HepG2 (cell line): ENCODE measurements around the gene MYADML2. TPM values are rescaled to one million over a fixed set of nuclear protein-coding genes. Genes with fewer than 3 reads are reported as not detected.
A peak's percentile ranks its signal among the peaks of the same experiment; 100 is the strongest.

Experiments used
- TBL1XR1 ChIP-seq: fragments of 150-350 bp; IDR thresholded peaks from 2 replicates; pipeline ENCODE4 v1.6.1; 2014; ENCODE audit warnings: borderline replicate concordance, low read length; ENCODE audit not compliant: partially characterized antibody
- TRIM22 ChIP-seq: fragments of 450-650 bp; IDR thresholded peaks from 2 replicates; pipeline ENCODE4 v1.6.1; 2017
- ZBED4 ChIP-seq: sonication (generic); formaldehyde crosslinking; IDR thresholded peaks from 2 replicates; pipeline ENCODE4 v1.4.0; 2020; ENCODE audit warnings: missing genetic modification reagents, borderline replicate concordance
- ZNF24 ChIP-seq: fragments of 450-650 bp; IDR thresholded peaks from 2 replicates; pipeline ENCODE4 v1.6.1; 2017; ENCODE audit warnings: antibody characterized with exemption, mild to moderate bottlenecking
- ZNF687 ChIP-seq: sonication (generic); formaldehyde crosslinking; IDR thresholded peaks from 2 replicates; pipeline ENCODE4 v1.5.1; 2020; ENCODE audit warnings: mild to moderate bottlenecking, missing genetic modification reagents, moderate library complexity
- polyA plus RNA-seq, 8 experiments: library from polyadenylated mRNA; depleted of rRNA in 3 of 8; stranded (reverse) in 7 of 8; unstranded in 1 of 8; fragments of >200 nt; fragmentation: Illumina TruSeq in 4 of 8; extraction: Trizol in 4 of 8; gene quantifications; 2 replicates each; pipeline versions ENCODE4 v1.2.1 to v1.2.3, GENCODE V29; 2011 to 2016; ENCODE audit warnings: low read depth in 4 of 8, missing spikeins in 1 of 8, mixed read lengths in 1 of 8; ENCODE audit not compliant: insufficient read depth in 1 of 8
- total RNA-seq, 5 experiments: library from RNA; depleted of rRNA; stranded (reverse); fragments of >200 nt; fragmentation: Illumina TruSeq; extraction: Trizol; gene quantifications; 2 replicates each; pipeline ENCODE4 v1.2.3, GENCODE V29; 2016; ENCODE audit warnings: low read depth in 1 of 5
- TF ChIP-seq, protein P1 (sequence below): sonication (generic); formaldehyde crosslinking; IDR thresholded peaks from 2 replicates; pipeline ENCODE4 v1.4.0; 2020; ENCODE audit warnings: missing genetic modification reagents
- TF ChIP-seq, protein P2 (sequence below): sonication (generic); formaldehyde crosslinking; conservative IDR thresholded peaks from 2 replicates; pipeline ENCODE4 v1.4.0; 2020; ENCODE audit warnings: missing genetic modification reagents

MYADML2 gene
- total and polyA plus RNA-seq, 2 of the 13 experiments (the other 11 are each of a cell fraction or from before 2014, with no cell fraction given) = not detected

DNA sequence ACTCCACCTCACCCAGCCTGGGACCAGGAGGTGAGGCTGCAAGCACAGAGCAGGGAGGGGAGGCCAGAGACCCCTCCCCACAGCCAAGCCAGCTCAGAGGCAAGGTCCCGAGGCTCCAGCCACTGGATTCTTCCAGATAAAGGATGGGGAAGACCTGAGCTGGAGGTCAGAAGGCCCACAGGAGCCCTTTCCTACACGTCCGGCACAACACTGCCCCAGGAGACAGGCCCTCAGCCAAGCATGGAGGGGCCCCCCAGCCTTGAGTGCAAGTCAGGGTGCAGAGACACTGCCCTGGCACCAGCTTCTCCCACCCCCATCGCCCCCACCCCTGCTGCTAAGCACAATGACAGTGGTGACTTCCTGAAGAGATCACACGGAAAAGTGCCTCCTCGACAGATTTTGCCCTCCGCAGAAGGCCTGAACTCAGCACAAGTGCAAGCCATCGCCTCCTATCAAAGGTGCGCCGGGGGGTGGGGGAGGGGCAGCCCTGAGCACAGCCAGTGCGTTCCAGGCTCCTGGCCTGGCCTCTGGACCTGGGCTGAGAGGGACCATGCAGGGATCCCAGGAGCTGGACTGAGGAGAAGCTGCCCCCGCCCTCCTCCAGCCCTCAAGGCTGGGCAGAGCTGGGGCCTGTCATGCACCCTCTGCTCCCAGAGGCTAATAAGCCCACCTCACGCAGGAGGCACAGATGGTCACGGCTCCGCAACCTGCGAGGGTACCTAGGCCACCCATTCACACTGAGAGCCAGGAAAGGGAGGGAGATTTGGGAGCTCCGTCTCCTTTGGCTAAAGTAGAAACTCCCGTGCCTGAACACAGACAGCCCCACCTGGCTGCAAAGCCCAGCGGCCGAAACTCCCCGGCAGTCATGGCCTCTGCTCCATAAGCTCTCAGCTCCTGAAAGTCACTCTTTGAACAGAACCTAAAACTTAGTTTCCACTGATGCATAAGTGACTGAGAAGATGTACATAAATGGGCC is 22.2 kb downstream of the MYADML2 start (continued):
- TF ChIP-seq, protein P1, sequence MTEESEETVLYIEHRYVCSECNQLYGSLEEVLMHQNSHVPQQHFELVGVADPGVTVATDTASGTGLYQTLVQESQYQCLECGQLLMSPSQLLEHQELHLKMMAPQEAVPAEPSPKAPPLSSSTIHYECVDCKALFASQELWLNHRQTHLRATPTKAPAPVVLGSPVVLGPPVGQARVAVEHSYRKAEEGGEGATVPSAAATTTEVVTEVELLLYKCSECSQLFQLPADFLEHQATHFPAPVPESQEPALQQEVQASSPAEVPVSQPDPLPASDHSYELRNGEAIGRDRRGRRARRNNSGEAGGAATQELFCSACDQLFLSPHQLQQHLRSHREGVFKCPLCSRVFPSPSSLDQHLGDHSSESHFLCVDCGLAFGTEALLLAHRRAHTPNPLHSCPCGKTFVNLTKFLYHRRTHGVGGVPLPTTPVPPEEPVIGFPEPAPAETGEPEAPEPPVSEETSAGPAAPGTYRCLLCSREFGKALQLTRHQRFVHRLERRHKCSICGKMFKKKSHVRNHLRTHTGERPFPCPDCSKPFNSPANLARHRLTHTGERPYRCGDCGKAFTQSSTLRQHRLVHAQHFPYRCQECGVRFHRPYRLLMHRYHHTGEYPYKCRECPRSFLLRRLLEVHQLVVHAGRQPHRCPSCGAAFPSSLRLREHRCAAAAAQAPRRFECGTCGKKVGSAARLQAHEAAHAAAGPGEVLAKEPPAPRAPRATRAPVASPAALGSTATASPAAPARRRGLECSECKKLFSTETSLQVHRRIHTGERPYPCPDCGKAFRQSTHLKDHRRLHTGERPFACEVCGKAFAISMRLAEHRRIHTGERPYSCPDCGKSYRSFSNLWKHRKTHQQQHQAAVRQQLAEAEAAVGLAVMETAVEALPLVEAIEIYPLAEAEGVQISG (CRISPR knock-in tag) = 0 out of 2 replicates have a peak, but pooled peaks have one; percentile 9
- TF ChIP-seq TBL1XR1 = no peak
- peak; percentile 85 for TF ChIP-seq ZNF687 (CRISPR knock-in tag)
- TF ChIP-seq ZBED4 (CRISPR knock-in tag) = 0 out of 2 replicates have a peak, but pooled peaks have one; percentile 2
- no peak for TF ChIP-seq TRIM22
- TF ChIP-seq ZNF24 = no peak
- TF ChIP-seq, protein P2, sequence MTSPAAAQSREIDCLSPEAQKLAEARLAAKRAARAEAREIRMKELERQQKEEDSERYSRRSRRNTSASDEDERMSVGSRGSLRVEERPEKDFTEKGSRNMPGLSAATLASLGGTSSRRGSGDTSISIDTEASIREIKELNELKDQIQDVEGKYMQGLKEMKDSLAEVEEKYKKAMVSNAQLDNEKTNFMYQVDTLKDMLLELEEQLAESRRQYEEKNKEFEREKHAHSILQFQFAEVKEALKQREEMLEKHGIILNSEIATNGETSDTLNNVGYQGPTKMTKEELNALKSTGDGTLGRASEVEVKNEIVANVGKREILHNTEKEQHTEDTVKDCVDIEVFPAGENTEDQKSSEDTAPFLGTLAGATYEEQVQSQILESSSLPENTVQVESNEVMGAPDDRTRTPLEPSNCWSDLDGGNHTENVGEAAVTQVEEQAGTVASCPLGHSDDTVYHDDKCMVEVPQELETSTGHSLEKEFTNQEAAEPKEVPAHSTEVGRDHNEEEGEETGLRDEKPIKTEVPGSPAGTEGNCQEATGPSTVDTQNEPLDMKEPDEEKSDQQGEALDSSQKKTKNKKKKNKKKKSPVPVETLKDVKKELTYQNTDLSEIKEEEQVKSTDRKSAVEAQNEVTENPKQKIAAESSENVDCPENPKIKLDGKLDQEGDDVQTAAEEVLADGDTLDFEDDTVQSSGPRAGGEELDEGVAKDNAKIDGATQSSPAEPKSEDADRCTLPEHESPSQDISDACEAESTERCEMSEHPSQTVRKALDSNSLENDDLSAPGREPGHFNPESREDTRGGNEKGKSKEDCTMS (CRISPR knock-in tag) = no peak
